Measurements from ENCODE around the gene SCUBE3.

SCUBE3 gene

GRCh38 chr6:35242906-35243305 is 29.1 kb downstream of the SCUBE3 start:
- DNase-seq, result no peak

GRCh38 chr6:35243386-35243958 is 29.7 kb downstream of the SCUBE3 start:
- no peak for DNase-seq

- no peak for DNase-seq
These were observed 30.8 kb downstream of the SCUBE3 start for GRCh38 chr6:35244551-35244950.

DNA sequence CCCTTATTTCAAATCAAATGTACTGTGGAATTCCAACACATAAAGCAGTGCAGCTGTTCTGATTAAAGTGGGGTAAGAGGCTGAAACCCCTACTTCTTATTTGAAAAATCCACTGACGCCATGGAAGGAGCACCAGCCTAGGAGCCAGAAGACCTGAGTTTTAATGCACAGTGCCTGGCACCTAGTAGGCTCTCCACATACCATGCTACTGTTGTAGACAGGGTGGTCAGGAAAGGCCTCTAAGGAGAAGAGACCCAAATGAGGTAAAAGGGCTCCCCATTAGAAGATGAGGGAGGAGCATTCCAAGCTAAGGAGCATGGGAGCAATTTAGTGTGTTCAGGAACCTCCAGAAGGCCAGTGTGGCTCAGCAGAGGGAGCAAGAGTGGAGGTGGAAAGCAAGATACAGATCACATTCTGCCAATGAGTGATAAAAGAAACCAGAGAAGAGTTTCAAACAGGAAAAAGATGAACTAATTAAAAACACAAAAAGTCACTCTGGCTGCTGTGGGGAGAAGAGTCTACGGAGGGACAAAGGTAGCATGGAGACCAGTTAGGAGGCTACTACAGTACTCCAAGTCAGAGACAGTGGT is 34.0 kb downstream of the SCUBE3 start:
- DNase-seq, result no peak

DNA sequence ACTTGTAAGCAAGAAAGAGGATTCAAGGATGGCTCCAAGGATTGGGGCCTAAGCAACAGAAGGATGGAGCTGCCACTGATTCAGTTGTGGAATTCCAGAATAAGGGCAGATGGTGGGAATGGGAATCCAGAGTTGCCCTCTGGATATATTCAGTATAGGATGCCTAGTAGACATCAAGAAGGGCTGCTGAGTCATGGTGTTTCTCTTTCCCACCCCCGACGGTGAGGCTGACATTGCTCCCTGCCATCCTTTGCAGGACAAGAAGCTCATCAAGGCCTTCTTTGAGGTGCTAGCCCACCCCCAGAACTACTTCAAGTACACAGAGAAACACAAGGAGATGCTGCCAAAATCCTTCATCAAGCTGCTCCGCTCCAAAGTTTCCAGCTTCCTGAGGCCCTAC is 34.5 kb downstream of the SCUBE3 start:
- peak; percentile 16 for DNase-seq

DNA sequence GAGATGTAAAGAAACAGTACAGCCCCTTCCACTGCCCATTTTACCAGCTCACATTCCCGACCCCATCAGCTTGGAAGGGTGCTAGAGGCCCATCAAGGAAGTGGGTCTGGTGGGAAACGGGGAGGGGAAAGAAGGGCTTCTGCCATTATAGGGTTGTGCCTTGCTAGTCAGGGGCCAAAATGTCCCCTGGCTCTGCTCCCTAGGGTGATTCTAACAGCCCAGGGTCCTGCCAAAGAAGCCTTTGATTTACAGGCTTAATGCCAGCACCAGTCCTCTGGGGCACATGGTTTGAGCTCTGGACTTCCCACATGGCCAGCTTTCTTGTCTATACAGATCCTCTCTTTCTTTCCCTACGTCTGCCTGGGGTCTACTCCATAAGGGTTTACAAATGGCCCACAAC is 35.2 kb downstream of the SCUBE3 start:
- DNase-seq, result no peak

- DNase-seq, result no peak
These were observed 38.2 kb downstream of the SCUBE3 start for GRCh38 chr6:35251949-35252348.

DNA sequence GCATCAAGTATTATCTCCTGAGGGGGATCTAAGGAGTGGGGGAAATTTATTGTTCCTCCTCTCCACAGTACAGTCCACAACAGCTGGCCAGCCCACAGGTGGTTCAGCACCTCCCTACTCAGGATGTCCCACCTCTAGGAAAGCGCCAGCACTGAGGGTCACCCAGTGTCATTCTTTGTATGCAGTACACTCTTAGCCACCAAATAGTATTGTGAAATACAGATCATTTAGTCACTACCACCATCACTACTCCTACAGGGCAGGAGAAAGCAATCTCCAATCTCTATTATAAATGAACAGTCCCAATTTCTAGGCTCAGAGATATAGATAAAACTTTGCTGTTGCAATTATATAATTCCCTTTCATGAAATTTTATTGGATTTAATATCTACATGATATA is 39.5 kb downstream of the SCUBE3 start:
- DNase-seq, result no peak

DNA sequence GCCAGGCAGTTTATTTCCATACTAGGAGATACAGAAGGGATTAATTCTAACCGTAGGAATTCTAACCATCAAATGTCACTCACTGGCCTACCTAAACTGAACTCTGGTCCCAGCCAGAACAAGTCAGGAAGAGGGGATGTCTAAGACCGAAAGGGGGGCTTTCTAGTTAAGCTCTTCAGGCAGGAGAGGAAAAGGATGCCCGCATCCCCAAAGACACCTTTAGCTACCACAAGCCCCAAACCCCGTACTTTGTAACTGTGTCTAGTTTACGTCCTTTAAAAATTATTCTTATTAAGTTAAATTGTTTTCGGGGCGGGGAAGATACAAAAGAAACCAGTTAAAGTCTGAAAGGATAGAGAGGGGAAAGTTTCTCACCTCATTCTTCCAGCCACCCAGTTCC is 44.6 kb downstream of the SCUBE3 start:
- DNase-seq, result no peak

- DNase-seq, result no peak
These were observed 45.1 kb downstream of the SCUBE3 start for GRCh38 chr6:35258858-35259193.

- peak; percentile 98 for DNase-seq
These were observed 45.6 kb downstream of the SCUBE3 start, which contains the start of gene ZNF76 for GRCh38 chr6:35259194-35259947. ZNF76 (plus strand) TSS chr6:35259735; CDS start chr6:35281152, 21,417 bp downstream.

GRCh38 chr6:35259948-35260590 is 46.3 kb downstream of the SCUBE3 start:
- DNase-seq, result peak; percentile 82

DNA sequence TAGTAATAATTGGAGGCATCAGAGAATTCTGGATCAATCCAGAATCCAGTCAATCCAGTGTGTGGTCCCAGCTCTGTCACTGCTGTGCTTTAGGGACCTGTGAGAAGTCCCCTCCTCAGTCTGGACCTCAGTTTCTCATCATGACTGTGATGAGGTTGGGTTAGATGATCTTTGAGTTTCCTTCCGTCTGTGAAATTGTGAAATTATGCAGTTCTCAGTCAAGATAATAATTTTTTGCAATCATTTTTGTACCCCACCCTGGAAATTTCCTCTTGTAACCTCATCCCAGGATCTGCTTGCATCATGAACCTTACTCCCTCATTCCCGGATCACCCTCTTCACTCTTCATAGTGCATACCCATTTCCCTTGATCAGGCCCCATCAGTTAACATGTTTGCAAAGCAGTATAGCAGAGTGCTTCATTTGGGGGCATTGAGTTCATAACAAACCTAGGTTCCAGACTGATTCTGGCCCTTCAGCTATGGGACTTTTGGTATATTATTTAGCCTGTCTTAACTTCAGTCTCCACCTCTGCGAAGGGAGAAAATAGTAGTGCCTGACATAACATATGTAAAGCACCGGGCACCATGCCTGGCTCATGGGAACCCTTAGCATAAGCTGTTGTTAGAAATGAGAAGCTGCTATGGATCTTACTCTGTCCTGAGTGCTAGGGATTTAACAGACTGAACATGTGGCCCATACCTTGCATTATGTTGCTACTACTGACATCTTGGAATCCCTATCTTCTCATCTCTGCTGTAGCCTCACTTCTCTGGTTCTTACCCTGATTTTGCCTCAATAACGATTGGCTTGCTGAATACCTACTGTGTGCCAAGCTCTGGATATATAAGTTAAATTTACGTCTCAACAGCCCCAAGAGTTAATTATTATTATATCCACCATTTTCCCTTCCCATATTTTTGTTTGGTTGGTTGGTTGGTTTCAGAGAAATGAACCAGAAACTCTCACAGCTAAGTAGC is 47.1 kb downstream of the SCUBE3 start:
- DNase-seq, result no peak

DNA sequence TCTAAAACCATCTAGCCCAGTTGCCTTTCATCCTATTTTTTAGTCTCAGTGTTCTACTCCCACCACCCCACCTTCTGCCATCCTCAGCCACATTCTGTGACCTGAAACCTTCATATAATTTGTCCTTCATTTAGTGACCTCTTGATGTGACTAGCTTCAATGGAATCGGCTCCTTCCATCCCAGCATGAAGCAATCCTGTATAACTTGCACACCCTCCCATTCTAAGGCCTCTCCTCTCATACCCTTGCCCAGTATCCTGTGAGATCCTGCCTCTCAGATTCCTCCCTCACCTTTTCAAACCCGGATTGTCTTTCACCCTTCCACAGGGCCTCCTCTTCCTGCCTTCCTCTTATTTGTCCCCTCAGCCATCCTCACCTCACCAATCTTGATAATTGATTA is 48.8 kb downstream of the SCUBE3 start:
- no peak for DNase-seq

- DNase-seq, result no peak
These were observed 51.0 kb downstream of the SCUBE3 start for GRCh38 chr6:35264550-35265274.

DNA sequence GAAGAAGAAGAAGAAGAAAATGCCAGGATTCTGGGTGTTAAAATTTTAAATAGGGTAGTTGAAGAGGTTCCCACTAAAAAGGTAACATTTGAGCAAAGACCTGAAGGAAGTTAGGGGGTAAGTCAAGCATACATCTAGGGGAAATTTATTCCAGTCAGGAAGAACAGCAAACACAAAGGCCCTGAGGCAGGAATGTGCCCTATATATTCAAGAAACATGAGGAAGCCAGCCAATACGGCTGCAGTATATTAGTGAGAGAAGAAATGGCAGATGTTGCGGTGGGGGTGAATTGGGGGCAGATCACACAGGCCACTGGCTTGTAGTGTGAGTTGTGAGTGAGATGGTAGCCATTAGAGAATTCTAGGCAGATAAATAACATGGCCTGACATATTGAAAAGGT is 51.8 kb downstream of the SCUBE3 start:
- no peak for DNase-seq

DNA sequence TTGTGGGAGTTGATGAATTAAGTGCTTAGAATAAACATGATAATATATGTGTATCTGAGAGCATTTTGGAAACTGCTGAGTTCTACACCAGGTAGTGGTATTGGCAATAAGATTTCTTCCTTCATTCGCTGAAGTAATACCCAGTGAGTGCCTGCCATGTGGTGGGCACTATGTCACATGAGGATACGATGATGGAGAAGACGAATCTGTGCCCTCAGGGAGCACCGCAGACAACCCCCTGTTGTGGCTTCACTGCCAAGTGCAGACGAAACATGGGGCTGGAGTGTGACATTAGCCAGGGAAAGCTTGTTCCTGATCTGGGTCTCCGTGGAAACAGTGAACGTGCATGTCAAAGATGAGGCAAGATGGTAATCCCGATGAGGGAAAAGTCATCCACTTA is 53.7 kb downstream of the SCUBE3 start:
- DNase-seq, result no peak

GRCh38 chr6:35267897-35268296 is 54.1 kb downstream of the SCUBE3 start:
- no peak for DNase-seq

DNA sequence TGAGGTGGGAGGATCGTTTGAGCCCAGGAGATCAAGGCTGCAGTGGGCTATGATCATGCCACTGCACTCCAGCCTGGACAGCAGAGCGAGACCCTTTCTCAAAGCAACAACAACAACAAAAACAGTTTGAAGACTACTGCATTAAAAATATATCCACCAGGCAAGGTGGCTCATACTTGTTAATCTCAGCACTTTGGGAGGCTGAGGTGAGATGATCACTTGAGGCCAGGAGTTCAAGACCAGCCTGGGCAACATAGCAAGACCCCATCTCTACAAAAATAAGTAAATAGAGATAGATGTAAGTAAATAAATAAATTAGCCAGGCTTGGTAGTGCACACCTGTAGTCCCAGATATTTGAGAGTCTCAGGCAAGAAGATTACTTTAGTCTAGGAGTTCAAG is 58.2 kb downstream of the SCUBE3 start:
- no peak for DNase-seq

GRCh38 chr6:35273822-35274559 is 60.2 kb downstream of the SCUBE3 start:
- DNase-seq, result no peak

DNA sequence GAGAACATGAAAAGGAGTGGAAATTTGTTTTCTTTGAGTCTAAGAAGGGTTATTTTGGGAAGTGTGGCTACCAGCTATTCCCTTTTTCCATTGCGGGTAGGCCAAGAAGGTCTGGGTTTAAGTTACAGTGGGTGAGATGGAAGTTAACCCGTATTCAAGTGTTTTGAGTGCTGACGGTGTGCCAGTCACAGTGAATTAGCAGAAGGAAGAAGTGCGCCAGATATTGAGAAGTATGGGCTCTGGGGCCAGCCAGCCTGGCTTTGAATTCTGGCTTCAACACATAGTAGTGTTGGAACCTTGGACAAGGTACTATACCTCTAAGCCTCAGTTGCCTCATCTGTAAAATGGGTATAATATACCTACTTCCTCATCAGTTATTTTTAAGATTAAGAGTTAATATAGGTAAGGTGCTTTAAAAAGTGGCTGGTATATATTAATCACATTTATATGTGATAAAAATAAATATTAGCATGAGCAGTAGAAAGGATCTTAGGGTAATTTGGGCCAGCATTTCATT is 62.0 kb downstream of the SCUBE3 start:
- no peak for DNase-seq

Measured in RPMI8226 (cell line).